Neutrophil (primary cell): Measurements from ENCODE around the gene DCP1B.

Source experiments
- H3K27ac ChIP-seq: fragments of 200-600 bp; sonication (generic); 2 replicates; pipeline ENCODE4 v1.5.1; 2016; ENCODE audit warnings: mild to moderate bottlenecking, moderate library complexity
- H3K27me3 ChIP-seq: fragments of 200-600 bp; sonication (generic); 2 replicates; pipeline ENCODE4 v1.6.0; 2016; ENCODE audit warnings: mild to moderate bottlenecking
- H3K36me3 ChIP-seq: fragments of 200-600 bp; sonication (generic); 2 replicates; pipeline ENCODE4 v1.5.1; 2017
- H3K4me1 ChIP-seq, 2 experiments: fragments of 200-600 bp in 1 of 2; sonication (generic) in 1 of 2; 1 replicate in 1 of 2; 2 replicates in 1 of 2; pipeline versions ENCODE4 v1.5.1 to v1.6.1; 2013 to 2016; ENCODE audit warnings: low read depth in 1 of 2, low read length in 1 of 2, mild to moderate bottlenecking in 1 of 2, moderate library complexity in 1 of 2; ENCODE audit not compliant: control insufficient read depth in 1 of 2, insufficient read depth in 1 of 2
- H3K4me3 ChIP-seq, 2 experiments: fragments of 200-600 bp in 1 of 2; sonication (generic) in 1 of 2; 1 replicate in 1 of 2; 2 replicates in 1 of 2; pipeline ENCODE4 v1.5.1; 2013 to 2016; ENCODE audit warnings: low read depth in 1 of 2, low read length in 1 of 2, mild to moderate bottlenecking in 1 of 2, moderate library complexity in 1 of 2
- H3K9me3 ChIP-seq: fragments of 200-600 bp; sonication (generic); 2 replicates; pipeline ENCODE4 v1.5.1; 2016
- CTCF ChIP-seq: fragments of 200-600 bp; sonication (generic); IDR thresholded peaks from 2 replicates; pipeline ENCODE4 v1.5.1; 2016; ENCODE audit warnings: antibody characterized with exemption

DCP1B gene

GRCh38 chr12:1920436-1920835 lies 83.8 kb downstream of the DCP1B start:
- Histone ChIP-seq H3K36me3 (peaks cover 9% of the 10 kb centered on the region), H3K4me1 (peaks cover 44 to 50% of the 10 kb centered on the region in 2 experiments)

GRCh38 chr12:1919763-1920162 lies 84.5 kb downstream of the DCP1B start:
- Histone ChIP-seq H3K4me1 (peaks cover 37 to 44% of the 10 kb centered on the region in 2 experiments), H3K9me3 (no peaks in the 10 kb centered on the region), H3K27me3 (peaks cover 4% of the 10 kb centered on the region), H3K4me3 (no peak overlapping the region), H3K36me3 (peaks cover 9% of the 10 kb centered on the region), H3K27ac (no peak overlapping the region)
- no peak for TF ChIP-seq CTCF

More at GRCh38 chr12:1920436-1920835, 83.8 kb downstream of the DCP1B start:
- Histone ChIP-seq H3K27me3 (peaks cover 4% of the 10 kb centered on the region), H3K9me3 (no peaks in the 10 kb centered on the region), H3K4me3 (peak overlapping the region in 1 of 2 experiments; percentile 42), H3K27ac (peak overlapping the region; percentile 74)
- no peak for TF ChIP-seq CTCF

GRCh38 chr12:1919284-1919683 lies 85.0 kb downstream of the DCP1B start:
- no peak for TF ChIP-seq CTCF
- Histone ChIP-seq H3K4me1 (peaks cover 36 to 39% of the 10 kb centered on the region in 2 experiments), H3K27ac (peak overlapping the region; percentile 97), H3K9me3 (no peaks in the 10 kb centered on the region), H3K4me3 (peak overlapping the region; percentile 79 to 90), H3K27me3 (peaks cover 4% of the 10 kb centered on the region), H3K36me3 (peaks cover 9% of the 10 kb centered on the region)

- no peaks in the 10 kb centered on the region for H3K9me3 ChIP-seq
- TF ChIP-seq CTCF: no peak
- peak overlapping the region; percentile 79 to 90 for H3K4me3 ChIP-seq
- peak overlapping the region; percentile 97 for H3K27ac ChIP-seq
- peaks cover 36 to 39% of the 10 kb centered on the region in 2 experiments for H3K4me1 ChIP-seq
- H3K27me3 ChIP-seq: peaks cover 4% of the 10 kb centered on the region
- peaks cover 9% of the 10 kb centered on the region for H3K36me3 ChIP-seq
Observed at GRCh38 chr12:1918884-1919236, 85.4 kb downstream of the DCP1B start.

GRCh38 chr12:1918081-1918883 lies 86.0 kb downstream of the DCP1B start, which contains the start of gene CACNA2D4:
CACNA2D4 (minus strand) TSS chr12:1918652; CDS start chr12:1918473, 179 bp downstream.
- peaks cover 4% of the 10 kb centered on the region for H3K27me3 ChIP-seq
- H3K36me3 ChIP-seq: peaks cover 9% of the 10 kb centered on the region
- no peaks in the 10 kb centered on the region for H3K9me3 ChIP-seq
- H3K4me1 ChIP-seq: peaks cover 36 to 39% of the 10 kb centered on the region in 2 experiments
- H3K27ac ChIP-seq: peak within 1 kb of the TSS; percentile 97
- no peak for TF ChIP-seq CTCF
- peak within 1 kb of the TSS; percentile 79 to 90 for H3K4me3 ChIP-seq
